ENCODE results near the gene KIF24.
A peak's percentile ranks its signal among the peaks of the same experiment; 100 is the strongest.
"Not testable (repeated sequence)": the region's sequence is repeated elsewhere in the genome, so short reads cannot be mapped to it uniquely, and the experiment has no call there.

KIF24 gene

GRCh38 chr9:34328987-34329832 is at the start of gene KIF24, which contains the start of gene NUDT2:
KIF24 (minus strand) TSS chr9:34329268; CDS start chr9:34311346, 17,922 bp downstream.
NUDT2 (plus strand) TSS chr9:34329569; CDS start chr9:34339040, 9,471 bp downstream.
- peak; percentile 100 for DNase-seq (ENCODE audit: low read depth)

- DNase-seq (ENCODE audit: low read depth) = no peak
Measured at GRCh38 chr9:34378376-34379060, 49.5 kb upstream of the KIF24 start.

- peak; percentile 26 for DNase-seq (ENCODE audit: low read depth)
Measured at GRCh38 chr9:34377404-34377746, 48.3 kb upstream of the KIF24 start.

- peak; percentile 86 for DNase-seq (ENCODE audit: low read depth)
Measured at GRCh38 chr9:34376596-34377403, 47.7 kb upstream of the KIF24 start, which contains the start of gene MYORG. MYORG (minus strand) TSS chr9:34376898; CDS start chr9:34372943, 3,955 bp downstream.

GRCh38 chr9:34375901-34376595 is 47.0 kb upstream of the KIF24 start:
- DNase-seq (ENCODE audit: low read depth) = peak; percentile 18

GRCh38 chr9:34374905-34375552 is 46.0 kb upstream of the KIF24 start:
- DNase-seq (ENCODE audit: low read depth) = no peak

GRCh38 chr9:34374339-34374738 is 45.3 kb upstream of the KIF24 start:
- no peak for DNase-seq (ENCODE audit: low read depth)

- no peak for DNase-seq (ENCODE audit: low read depth)
Measured at GRCh38 chr9:34373749-34374148, 44.7 kb upstream of the KIF24 start.

- no peak for DNase-seq (ENCODE audit: low read depth)
Measured at GRCh38 chr9:34372467-34373011, 43.5 kb upstream of the KIF24 start.

- DNase-seq (ENCODE audit: low read depth) = no peak
Measured at GRCh38 chr9:34371886-34372466, 42.9 kb upstream of the KIF24 start.

- DNase-seq (ENCODE audit: low read depth) = no peak
Measured at GRCh38 chr9:34370970-34371880, 42.2 kb upstream of the KIF24 start.

GRCh38 chr9:34370335-34370969 is 41.4 kb upstream of the KIF24 start:
- DNase-seq (ENCODE audit: low read depth) = no peak

- DNase-seq (ENCODE audit: low read depth) = no peak
Measured at GRCh38 chr9:34369636-34370035, 40.6 kb upstream of the KIF24 start.

- DNase-seq (ENCODE audit: low read depth) = not testable (repeated sequence)
Measured at GRCh38 chr9:34368796-34369195, 39.7 kb upstream of the KIF24 start.

- not testable (repeated sequence) for DNase-seq (ENCODE audit: low read depth)
Measured at GRCh38 chr9:34367751-34368410, 38.8 kb upstream of the KIF24 start.

GRCh38 chr9:34366365-34366764 is 37.3 kb upstream of the KIF24 start:
- no peak for DNase-seq (ENCODE audit: low read depth)

- no peak for DNase-seq (ENCODE audit: low read depth)
Measured at GRCh38 chr9:34365282-34365681, 36.2 kb upstream of the KIF24 start.

- DNase-seq (ENCODE audit: low read depth) = no peak
Measured at GRCh38 chr9:34363619-34364351, 34.7 kb upstream of the KIF24 start.
